Measurements from ENCODE around the gene MAEA. TPM values are rescaled to one million over a fixed set of nuclear protein-coding genes. Genes with fewer than 3 reads are reported as not detected.

MAEA gene
- total and polyA plus RNA-seq, 4 donors: 20.9 to 33.9 (median 29.8) TPM

DNA sequence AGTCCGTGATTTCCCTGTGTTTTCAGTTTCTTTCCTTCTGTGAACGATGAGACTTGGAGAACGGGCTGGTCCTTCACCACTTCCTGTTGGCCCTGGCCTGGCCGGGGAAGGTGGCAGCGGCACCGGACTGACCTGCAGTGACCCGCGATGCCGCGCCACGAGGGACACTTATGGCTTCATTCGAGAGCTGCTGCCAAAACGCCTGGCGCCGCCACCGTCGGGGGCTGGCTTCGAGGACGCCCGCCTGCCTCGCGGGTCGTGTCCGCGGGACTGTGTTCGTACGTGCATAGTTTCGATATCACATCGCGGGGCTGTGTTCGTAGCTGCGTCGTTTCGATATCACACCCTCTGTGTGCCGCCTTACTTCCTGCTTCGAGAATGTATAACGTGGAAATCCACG, 49.8 kb downstream of the MAEA start:
- Histone ChIP-seq H3K27ac (ENCODE audit: low read depth in 1 of 2, low read length in 2 of 2) (no peak overlapping the region), H3K4me1 (ENCODE audit: control insufficient read depth in 4 of 4, insufficient read depth in 4 of 4, low read length in 3 of 4) (no peaks in the 10 kb centered on the region), H3K9me3 (ENCODE audit: control insufficient read depth in 4 of 4, low read length in 3 of 4) (no peaks in the 10 kb centered on the region), H3K4me3 (ENCODE audit: low read depth in 1 of 3, low read length in 3 of 3) (no peak overlapping the region), H3K36me3 (ENCODE audit: control insufficient read depth in 4 of 4, insufficient read depth in 3 of 4, low read depth in 1 of 4, low read length in 3 of 4) (peaks cover 14 to 56% (median 36%) of the 10 kb centered on the region in 4 donors), H3K27me3 (ENCODE audit: control insufficient read depth in 4 of 4, insufficient read depth in 4 of 4, low read length in 3 of 4) (no peaks in the 10 kb centered on the region), H3K9ac (ENCODE audit: low read depth in 1 of 2, low read length in 2 of 2) (no peak overlapping the region)
- 97% methylated on average over 38 of the region's 38 CpGs for WGBS
- TF ChIP-seq RAD21 (IDR thresholded peaks at IDR 0.05) (no peak), FOXA1 (IDR thresholded peaks at IDR 0.05) (no peak), YY1 (IDR thresholded peaks at IDR 0.05) (no peak), SP1 (IDR thresholded peaks at IDR 0.05) (no peak), HNF4G (IDR thresholded peaks at IDR 0.05) (no peak), EGR1 (IDR thresholded peaks at IDR 0.05; ENCODE audit: low read depth in 2 of 2) (no peak), GABPA (IDR thresholded peaks at IDR 0.05 in 1 of 2, conservative IDR thresholded peaks at IDR 0.05 in 1 of 2) (no peak), RXRA (IDR thresholded peaks at IDR 0.05) (no peak), JUND (IDR thresholded peaks at IDR 0.05) (no peak), FOXA2 (IDR thresholded peaks at IDR 0.05) (no peak), HNF4A (conservative IDR thresholded peaks at IDR 0.05) (no peak), NR2F2 (IDR thresholded peaks at IDR 0.05) (no peak), MAX (IDR thresholded peaks at IDR 0.05) (no peak), CTCF (IDR thresholded peaks at IDR 0.05; ENCODE audit: low read depth, low read length, missing input control) (no peak), ZBTB33 (IDR thresholded peaks at IDR 0.05) (no peak)
- TF ChIP-seq, protein P1, sequence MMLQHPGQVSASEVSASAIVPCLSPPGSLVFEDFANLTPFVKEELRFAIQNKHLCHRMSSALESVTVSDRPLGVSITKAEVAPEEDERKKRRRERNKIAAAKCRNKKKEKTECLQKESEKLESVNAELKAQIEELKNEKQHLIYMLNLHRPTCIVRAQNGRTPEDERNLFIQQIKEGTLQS (IDR thresholded peaks at IDR 0.05): no peak
- TF ChIP-seq, protein P2, sequence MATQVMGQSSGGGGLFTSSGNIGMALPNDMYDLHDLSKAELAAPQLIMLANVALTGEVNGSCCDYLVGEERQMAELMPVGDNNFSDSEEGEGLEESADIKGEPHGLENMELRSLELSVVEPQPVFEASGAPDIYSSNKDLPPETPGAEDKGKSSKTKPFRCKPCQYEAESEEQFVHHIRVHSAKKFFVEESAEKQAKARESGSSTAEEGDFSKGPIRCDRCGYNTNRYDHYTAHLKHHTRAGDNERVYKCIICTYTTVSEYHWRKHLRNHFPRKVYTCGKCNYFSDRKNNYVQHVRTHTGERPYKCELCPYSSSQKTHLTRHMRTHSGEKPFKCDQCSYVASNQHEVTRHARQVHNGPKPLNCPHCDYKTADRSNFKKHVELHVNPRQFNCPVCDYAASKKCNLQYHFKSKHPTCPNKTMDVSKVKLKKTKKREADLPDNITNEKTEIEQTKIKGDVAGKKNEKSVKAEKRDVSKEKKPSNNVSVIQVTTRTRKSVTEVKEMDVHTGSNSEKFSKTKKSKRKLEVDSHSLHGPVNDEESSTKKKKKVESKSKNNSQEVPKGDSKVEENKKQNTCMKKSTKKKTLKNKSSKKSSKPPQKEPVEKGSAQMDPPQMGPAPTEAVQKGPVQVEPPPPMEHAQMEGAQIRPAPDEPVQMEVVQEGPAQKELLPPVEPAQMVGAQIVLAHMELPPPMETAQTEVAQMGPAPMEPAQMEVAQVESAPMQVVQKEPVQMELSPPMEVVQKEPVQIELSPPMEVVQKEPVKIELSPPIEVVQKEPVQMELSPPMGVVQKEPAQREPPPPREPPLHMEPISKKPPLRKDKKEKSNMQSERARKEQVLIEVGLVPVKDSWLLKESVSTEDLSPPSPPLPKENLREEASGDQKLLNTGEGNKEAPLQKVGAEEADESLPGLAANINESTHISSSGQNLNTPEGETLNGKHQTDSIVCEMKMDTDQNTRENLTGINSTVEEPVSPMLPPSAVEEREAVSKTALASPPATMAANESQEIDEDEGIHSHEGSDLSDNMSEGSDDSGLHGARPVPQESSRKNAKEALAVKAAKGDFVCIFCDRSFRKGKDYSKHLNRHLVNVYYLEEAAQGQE (IDR thresholded peaks at IDR 0.05): no peak
- DNase-seq (ENCODE audit: low spot score): no peak

Data from liver (tissue), 9 donors.